ENCODE results near the gene MICAL2.

DNA sequence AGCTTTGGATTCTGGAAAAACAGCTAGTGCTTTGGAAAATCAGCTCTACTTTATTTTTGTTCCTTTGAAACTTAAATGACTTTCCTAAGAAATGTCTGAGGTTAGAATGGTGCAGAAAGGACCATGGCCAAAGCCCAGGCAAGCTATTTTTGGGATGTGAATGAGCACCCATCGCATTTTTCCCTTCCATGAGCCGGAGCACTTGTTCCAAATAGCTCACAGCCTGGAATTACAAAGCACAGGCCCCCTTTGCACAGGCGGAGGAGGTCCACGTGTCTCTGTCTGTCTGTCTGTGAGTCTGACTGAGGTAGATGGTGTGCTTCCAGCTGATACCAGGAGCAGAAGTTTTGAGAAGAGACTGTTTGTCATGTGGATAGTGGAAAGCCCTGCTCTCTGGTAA, 50.7 kb downstream of the MICAL2 start:
- TF ChIP-seq POLR2AphosphoS5 (IDR thresholded peaks at IDR 0.05; ENCODE audit: borderline replicate concordance, low read depth, low read length) = no peak
- no peak for TF ChIP-seq EZH2 (IDR thresholded peaks at IDR 0.05)
